Endodermal cell (in vitro differentiated cells): ENCODE measurements around the gene TSPAN18. TPM values are rescaled to one million over a fixed set of nuclear protein-coding genes. Genes with fewer than 3 reads are reported as not detected.

Experiments
- DNase-seq: peaks from one replicate; pipeline ENCODE4 v3.0.0-alpha.2; 2017
- H3K27ac ChIP-seq: 2 replicates; pipeline ENCODE4 v1.5.1; 2013; ENCODE audit warnings: mild to moderate bottlenecking, low read depth, low read length, moderate library complexity
- H3K27me3 ChIP-seq: 2 replicates; pipeline ENCODE4 v1.6.1; 2013; ENCODE audit warnings: mild to moderate bottlenecking, low read length, moderate library complexity; ENCODE audit not compliant: insufficient read depth, control insufficient read depth, poor library complexity, severe bottlenecking
- H3K36me3 ChIP-seq: 2 replicates; pipeline ENCODE4 v1.7.0; 2013; ENCODE audit warnings: mild to moderate bottlenecking, low read length, moderate library complexity; ENCODE audit not compliant: control insufficient read depth, insufficient read depth
- H3K4me1 ChIP-seq: one replicate; pipeline ENCODE4 v1.7.0; 2013; ENCODE audit warnings: low read length; ENCODE audit not compliant: control insufficient read depth, insufficient read depth
- H3K4me3 ChIP-seq: 2 replicates; pipeline ENCODE4 v1.5.1; 2013; ENCODE audit warnings: mild to moderate bottlenecking, low read length, moderate library complexity
- H3K9ac ChIP-seq: 2 replicates; pipeline ENCODE4 v1.6.1; 2013; ENCODE audit warnings: mild to moderate bottlenecking, low read length, moderate library complexity; ENCODE audit not compliant: poor library complexity, severe bottlenecking; ENCODE audit errors: extremely low read depth
- H3K9me3 ChIP-seq: 2 replicates; pipeline ENCODE4 v1.6.1; 2013; ENCODE audit warnings: mild to moderate bottlenecking, low read length, moderate library complexity; ENCODE audit not compliant: control insufficient read depth
- H3K27ac Mint-ChIP-seq: 2 replicates; pipeline ENCODE4 v1.8.0; 2020; ENCODE audit warnings: mixed read lengths
- H3K27me3 Mint-ChIP-seq: 2 replicates; pipeline ENCODE4 v1.8.0; 2021; ENCODE audit warnings: mild to moderate bottlenecking, mixed read lengths; ENCODE audit not compliant: insufficient read depth
- H3K36me3 Mint-ChIP-seq: 2 replicates; pipeline ENCODE4 v1.8.0; 2020; ENCODE audit warnings: low read depth, mixed read lengths
- H3K4me1 Mint-ChIP-seq: 2 replicates; pipeline ENCODE4 v1.8.0; 2020; ENCODE audit warnings: mixed read lengths
- H3K4me3 Mint-ChIP-seq: 2 replicates; pipeline ENCODE4 v1.8.0; 2020; ENCODE audit warnings: mild to moderate bottlenecking, moderate library complexity, mixed read lengths
- H3K9me3 Mint-ChIP-seq: 2 replicates; pipeline ENCODE4 v1.8.0; 2020; ENCODE audit warnings: mild to moderate bottlenecking, mixed read lengths
- CTCF ChIP-seq: fragments of 200-600 bp; sonication (generic); conservative IDR thresholded peaks from 2 replicates; pipeline ENCODE4 v1.5.0; 2021; ENCODE audit warnings: antibody characterized with exemption, mild to moderate bottlenecking
- WGBS, 2 experiments: methylation state at CpG; one replicate each; pipeline versions ENCODE4 v1.1.5 to v1.1.7; 2013; ENCODE audit warnings: missing lambda C conversion rate in 2 of 2, mixed read lengths in 1 of 2; ENCODE audit not compliant: insufficient coverage in 1 of 2, insufficient read length in 1 of 2; 5-methylcytosine and 5-hydroxymethylcytosine counted together
- total RNA-seq, 2 donors: library from RNA; stranded (reverse); fragmentation: NEBNext Ultra II Directional in 1 of 2; extraction: Animal tissue kit (Norgen Biotek cat#: 25700) in 1 of 2; gene quantifications; 2 replicates in 1 of 2; 3 replicates in 1 of 2; pipeline ENCODE4 v1.2.1, GENCODE V29; 2021

Gene TSPAN18
- total RNA-seq, 2 donors from 2014 or later = 28.0 to 28.7 TPM

- 92 to 94% methylated on average over 4 of the region's 4 CpGs for WGBS, 2 experiments
- no peak for TF ChIP-seq CTCF
- Mint-ChIP-seq H3K27ac (no peak overlapping the region), H3K4me1 (peaks cover 19% of the 10 kb centered on the region), H3K4me3 (no peak overlapping the region), H3K9me3 (no peaks in the 10 kb centered on the region), H3K27me3 (peaks cover 2% of the 10 kb centered on the region), H3K36me3 (no peaks in the 10 kb centered on the region)
- no peak for DNase-seq
- no peaks in the 10 kb centered on the region for H3K36me3 ChIP-seq
- no peaks in the 10 kb centered on the region for H3K9me3 ChIP-seq
- no peaks in the 10 kb centered on the region for H3K27me3 ChIP-seq
- H3K9ac ChIP-seq = no peak overlapping the region
- H3K27ac ChIP-seq = no peak overlapping the region
- peaks cover 14% of the 10 kb centered on the region for H3K4me1 ChIP-seq
- H3K4me3 ChIP-seq = no peak overlapping the region
Observed at GRCh38 chr11:44880953-44881352, 154.2 kb downstream of the TSPAN18 start.

- TF ChIP-seq CTCF = no peak
- Mint-ChIP-seq H3K27ac (no peak overlapping the region), H3K27me3 (peaks cover 2% of the 10 kb centered on the region), H3K9me3 (no peaks in the 10 kb centered on the region), H3K4me1 (peaks cover 27% of the 10 kb centered on the region), H3K4me3 (no peak overlapping the region), H3K36me3 (no peaks in the 10 kb centered on the region)
- Histone ChIP-seq H3K9ac (no peak overlapping the region), H3K27ac (no peak overlapping the region), H3K36me3 (no peaks in the 10 kb centered on the region), H3K9me3 (no peaks in the 10 kb centered on the region), H3K4me1 (peaks cover 11% of the 10 kb centered on the region), H3K4me3 (no peak overlapping the region), H3K27me3 (no peaks in the 10 kb centered on the region)
- WGBS, 2 experiments = 93 to 100% methylated on average over 4 to 6 of the region's 6 CpGs
- DNase-seq = no peak
Observed at GRCh38 chr11:44883277-44883676, 156.5 kb downstream of the TSPAN18 start.

- peaks cover 29% of the 10 kb centered on the region for H3K4me1 Mint-ChIP-seq
- TF ChIP-seq CTCF = no peak
- Histone ChIP-seq H3K36me3 (no peaks in the 10 kb centered on the region), H3K27me3 (no peaks in the 10 kb centered on the region), H3K9me3 (no peaks in the 10 kb centered on the region), H3K4me3 (no peak overlapping the region), H3K4me1 (peaks cover 9% of the 10 kb centered on the region), H3K27ac (no peak overlapping the region), H3K9ac (no peak overlapping the region)
- DNase-seq = no peak
- no peaks in the 10 kb centered on the region for H3K9me3 Mint-ChIP-seq
- H3K36me3 Mint-ChIP-seq = no peaks in the 10 kb centered on the region
- peaks cover 2% of the 10 kb centered on the region for H3K27me3 Mint-ChIP-seq
- no peak overlapping the region for H3K4me3 Mint-ChIP-seq
- WGBS, 2 experiments = 88 to 94% methylated on average over 3 to 6 of the region's 6 CpGs
- H3K27ac Mint-ChIP-seq = no peak overlapping the region
Observed at GRCh38 chr11:44884056-44884455, 157.3 kb downstream of the TSPAN18 start.
